Tibial nerve (tissue), 4 donors: Measurements from ENCODE around the gene ZNF768. TPM values are rescaled to one million over a fixed set of nuclear protein-coding genes. Genes with fewer than 3 reads are reported as not detected.
"Not testable (repeated sequence)": the region's sequence is repeated elsewhere in the genome, so short reads cannot be mapped to it uniquely, and the experiment has no call there.

ENCODE experiments used
- DNase-seq, 2 donors: peaks; one replicate each; pipeline ENCODE4 v3.0.0-alpha.2; 2019; ENCODE audit warnings: low spot score in 2 of 2
- H3K27ac ChIP-seq, 4 donors: fragments of 200-600 bp; sonication (generic) in 3 of 4; one replicate each; pipeline ENCODE4 v1.5.1; 2017 to 2019; ENCODE audit warnings: mild to moderate bottlenecking in 1 of 4
- H3K27me3 ChIP-seq, 2 donors: fragments of 200-600 bp; sonication (generic) in 1 of 2; one replicate each; pipeline versions ENCODE4 v1.5.1 to v1.6.0; 2017 to 2019
- H3K36me3 ChIP-seq, 3 donors: fragments of 200-600 bp; sonication (generic); one replicate each; pipeline ENCODE4 v1.5.1; 2018 to 2019
- H3K4me1 ChIP-seq, 4 donors: fragments of 200-600 bp; sonication (generic) in 3 of 4; one replicate each; pipeline ENCODE4 v1.5.1; 2017 to 2019
- H3K4me3 ChIP-seq, 4 donors: fragments of 200-600 bp; sonication (generic) in 3 of 4; one replicate each; pipeline ENCODE4 v1.5.1; 2017 to 2019; ENCODE audit warnings: mild to moderate bottlenecking in 1 of 4, moderate library complexity in 1 of 4
- H3K9me3 ChIP-seq, 4 donors: fragments of 200-600 bp; sonication (generic) in 3 of 4; one replicate each; pipeline ENCODE4 v1.5.1; 2017 to 2019
- EP300 ChIP-seq, 2 donors: sonication (generic); formaldehyde crosslinking; IDR thresholded peaks; one replicate each; pipeline ENCODE4 v1.6.1; 2017; ENCODE audit warnings: antibody characterized with exemption in 2 of 2, mild to moderate bottlenecking in 1 of 2
- POLR2A ChIP-seq, 2 donors: fragments of 450-650 bp; IDR thresholded peaks; one replicate each; pipeline ENCODE4 v1.6.1; 2017; ENCODE audit warnings: antibody characterized with exemption in 2 of 2, mild to moderate bottlenecking in 2 of 2, moderate library complexity in 2 of 2
- WGBS, 2 donors: methylation state at CpG; one replicate each; pipeline ENCODE4 v1.1.5; 2018; 5-methylcytosine and 5-hydroxymethylcytosine counted together
- total RNA-seq, 4 donors: library from RNA; depleted of rRNA; stranded (reverse); fragments of >200 nt; gene quantifications; one replicate each; pipeline ENCODE4 v1.1.0, GENCODE V29; 2016
- TF ChIP-seq, protein P1 (sequence below), 5 experiments: fragments of 200-600 bp in 3 of 5; fragments of 450-650 bp in 2 of 5; sonication (generic) in 3 of 5; IDR thresholded peaks; one replicate each; pipeline ENCODE4 v1.5.1; 2016 to 2019; ENCODE audit warnings: antibody characterized with exemption in 5 of 5, mild to moderate bottlenecking in 3 of 5, moderate library complexity in 2 of 5

Gene ZNF768
- total RNA-seq, 4 donors from 2014 or later, result 22.8 to 40.2 (median 31.8) TPM

GRCh38 chr16:30524575-30525568 is 1.5 kb downstream of the ZNF768 start:
- Histone ChIP-seq H3K27me3 (no peaks in the 10 kb centered on the region), H3K4me3 (no peak overlapping the region), H3K9me3 (no peaks in the 10 kb centered on the region), H3K27ac (no peak overlapping the region), H3K4me1 (peaks cover 0 to 38% (median 11%) of the 10 kb centered on the region in 4 donors), H3K36me3 (peaks cover 0 to 15% (median 0%) of the 10 kb centered on the region in 3 donors)
- no peak for TF ChIP-seq POLR2A (IDR thresholded peaks at IDR 0.05)
- TF ChIP-seq, protein P1, sequence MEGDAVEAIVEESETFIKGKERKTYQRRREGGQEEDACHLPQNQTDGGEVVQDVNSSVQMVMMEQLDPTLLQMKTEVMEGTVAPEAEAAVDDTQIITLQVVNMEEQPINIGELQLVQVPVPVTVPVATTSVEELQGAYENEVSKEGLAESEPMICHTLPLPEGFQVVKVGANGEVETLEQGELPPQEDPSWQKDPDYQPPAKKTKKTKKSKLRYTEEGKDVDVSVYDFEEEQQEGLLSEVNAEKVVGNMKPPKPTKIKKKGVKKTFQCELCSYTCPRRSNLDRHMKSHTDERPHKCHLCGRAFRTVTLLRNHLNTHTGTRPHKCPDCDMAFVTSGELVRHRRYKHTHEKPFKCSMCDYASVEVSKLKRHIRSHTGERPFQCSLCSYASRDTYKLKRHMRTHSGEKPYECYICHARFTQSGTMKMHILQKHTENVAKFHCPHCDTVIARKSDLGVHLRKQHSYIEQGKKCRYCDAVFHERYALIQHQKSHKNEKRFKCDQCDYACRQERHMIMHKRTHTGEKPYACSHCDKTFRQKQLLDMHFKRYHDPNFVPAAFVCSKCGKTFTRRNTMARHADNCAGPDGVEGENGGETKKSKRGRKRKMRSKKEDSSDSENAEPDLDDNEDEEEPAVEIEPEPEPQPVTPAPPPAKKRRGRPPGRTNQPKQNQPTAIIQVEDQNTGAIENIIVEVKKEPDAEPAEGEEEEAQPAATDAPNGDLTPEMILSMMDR (IDR thresholded peaks at IDR 0.05), result no peak
- TF ChIP-seq EP300 (IDR thresholded peaks at IDR 0.05), result no peak
- no peak for DNase-seq
- WGBS, 2 donors, result 89 to 94% methylated on average over 32 to 60 of the region's 60 CpGs

DNA sequence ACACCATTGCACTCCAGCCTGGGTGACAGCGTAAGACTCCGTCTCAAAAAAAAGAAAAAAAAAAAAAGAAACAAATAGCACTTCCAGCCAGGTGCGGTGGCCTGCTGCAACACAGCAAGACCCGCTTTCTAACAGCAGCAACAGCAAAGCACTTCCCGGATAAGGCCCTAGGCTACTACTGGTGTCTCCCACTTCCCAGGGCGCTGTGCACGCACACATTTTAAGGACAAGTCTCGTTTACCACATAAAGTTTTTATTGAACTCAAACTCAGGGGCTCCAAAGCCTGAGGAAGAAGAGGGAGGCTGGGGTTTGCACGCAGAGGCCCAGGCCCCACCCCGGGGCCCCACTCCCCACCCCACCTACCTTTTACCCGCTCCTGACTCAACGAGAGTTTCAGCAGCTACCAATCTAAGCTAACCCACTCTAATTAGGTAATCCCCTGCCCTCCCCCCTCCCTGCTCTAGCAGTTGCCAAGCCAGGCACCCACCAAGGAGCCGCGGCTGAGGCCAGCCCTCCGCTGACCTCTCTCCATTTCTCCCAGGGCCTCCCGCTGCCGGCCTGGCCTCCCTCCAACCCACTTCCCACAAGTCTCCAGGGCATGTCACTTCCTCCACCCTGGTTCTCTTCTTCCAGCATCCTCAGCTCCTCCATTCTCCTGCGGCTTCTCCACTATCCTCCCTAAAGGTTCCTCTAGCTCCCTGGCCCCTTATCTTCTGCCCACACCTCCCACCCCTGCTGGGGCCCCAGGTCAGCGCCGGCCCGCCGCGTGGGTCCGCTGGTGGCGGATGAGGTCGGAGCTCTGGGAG is 2.4 kb downstream of the ZNF768 start:
- no peak overlapping the region for H3K4me3 ChIP-seq
- TF ChIP-seq EP300 (IDR thresholded peaks at IDR 0.05) (no peak), POLR2A (IDR thresholded peaks at IDR 0.05) (no peak)
- TF ChIP-seq, protein P1 (IDR thresholded peaks at IDR 0.05), result no peak
- DNase-seq, result no peak
- H3K36me3 ChIP-seq, result peaks cover 0 to 14% (median 0%) of the 10 kb centered on the region in 3 donors
- H3K27ac ChIP-seq, result no peak overlapping the region
- peaks cover 0 to 34% (median 11%) of the 10 kb centered on the region in 4 donors for H3K4me1 ChIP-seq
- 62 to 67% methylated on average over 26 of the region's 26 CpGs for WGBS, 2 donors
- no peaks in the 10 kb centered on the region for H3K27me3 ChIP-seq
- no peaks in the 10 kb centered on the region for H3K9me3 ChIP-seq

GRCh38 chr16:30522702-30523463 is 3.5 kb downstream of the ZNF768 start:
- not testable (repeated sequence) for H3K27ac ChIP-seq, DNase-seq, H3K9me3 ChIP-seq, H3K27me3 ChIP-seq, H3K4me3 ChIP-seq
- 91 to 92% methylated on average over 12 of the region's 12 CpGs for WGBS, 2 donors
- Histone ChIP-seq H3K4me1 (peaks cover 0 to 25% (median 7%) of the 10 kb centered on the region in 4 donors), H3K36me3 (peaks cover 0 to 14% (median 0%) of the 10 kb centered on the region in 3 donors)

DNA sequence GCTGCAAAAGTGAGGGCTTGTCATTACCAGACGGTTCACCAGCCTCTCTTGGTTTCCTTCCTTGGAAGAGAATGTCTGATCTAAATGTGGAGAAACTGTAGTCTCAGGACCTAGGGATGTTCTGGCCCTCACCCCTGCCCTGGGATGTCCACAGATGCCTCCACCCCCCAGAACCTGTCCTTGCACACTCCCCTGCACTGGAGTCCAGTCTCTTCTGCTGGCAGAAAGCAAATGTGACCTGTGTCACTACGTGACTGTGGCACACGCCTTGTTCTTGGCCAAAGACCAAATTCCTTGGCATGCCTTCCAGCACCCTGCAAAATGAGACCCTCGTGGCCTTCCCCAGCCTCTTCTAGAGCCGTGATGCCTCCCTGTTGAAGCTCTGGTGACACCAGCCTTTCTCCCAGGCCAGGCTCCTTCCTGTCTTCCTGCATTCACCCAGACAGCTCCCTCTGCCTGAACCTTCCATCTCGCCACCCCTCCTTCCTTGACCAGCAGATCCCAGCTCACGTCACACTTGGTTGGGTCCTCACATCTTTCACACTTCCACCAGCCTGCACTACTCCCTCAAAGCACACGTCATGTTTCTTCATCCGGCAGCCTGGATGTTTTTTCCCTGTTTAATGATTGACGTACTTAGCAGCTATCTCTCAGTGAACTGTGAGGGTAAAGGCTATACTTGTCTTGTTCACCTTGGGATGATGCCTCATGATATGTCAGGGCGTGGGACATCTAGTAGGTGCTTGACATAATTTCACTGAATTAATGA is 4.3 kb downstream of the ZNF768 start:
- H3K4me1 ChIP-seq, result peaks cover 0 to 20% (median 2%) of the 10 kb centered on the region in 4 donors
- no peaks in the 10 kb centered on the region for H3K27me3 ChIP-seq
- WGBS, 2 donors, result 56 to 58% methylated on average over 11 of the region's 11 CpGs
- H3K4me3 ChIP-seq, result no peak overlapping the region
- H3K27ac ChIP-seq, result no peak overlapping the region
- TF ChIP-seq EP300 (IDR thresholded peaks at IDR 0.05) (no peak), POLR2A (IDR thresholded peaks at IDR 0.05) (no peak)
- TF ChIP-seq, protein P1 (IDR thresholded peaks at IDR 0.05), result no peak
- H3K9me3 ChIP-seq, result no peaks in the 10 kb centered on the region
- H3K36me3 ChIP-seq, result peaks cover 0 to 14% (median 0%) of the 10 kb centered on the region in 3 donors
- DNase-seq, result no peak
